NCI-H345 treated with DMSO at 0.1 percent for 48 hours (cell line): ENCODE measurements around the gene ALPP.
"Not testable (repeated sequence)": the region's sequence is repeated elsewhere in the genome, so short reads cannot be mapped to it uniquely, and the experiment has no call there.

Source experiments
- DNase-seq: peaks from one replicate; lab custom pipeline; 2025; ENCODE audit not compliant: unreplicated experiment; lab: John Stamatoyannopoulos, UW

Gene ALPP

GRCh38 chr2:232419245-232420072, 40.9 kb downstream of the ALPP start:
- no peak for DNase-seq

GRCh38 chr2:232420073-232420454, 41.5 kb downstream of the ALPP start:
- no peak for DNase-seq

- peak; percentile 47 for DNase-seq
Observed at GRCh38 chr2:232420463-232421188, 42.1 kb downstream of the ALPP start.

- DNase-seq: no peak
Observed at GRCh38 chr2:232421189-232421785, 42.7 kb downstream of the ALPP start.

GRCh38 chr2:232422051-232422450, 43.5 kb downstream of the ALPP start:
- no peak for DNase-seq

DNA sequence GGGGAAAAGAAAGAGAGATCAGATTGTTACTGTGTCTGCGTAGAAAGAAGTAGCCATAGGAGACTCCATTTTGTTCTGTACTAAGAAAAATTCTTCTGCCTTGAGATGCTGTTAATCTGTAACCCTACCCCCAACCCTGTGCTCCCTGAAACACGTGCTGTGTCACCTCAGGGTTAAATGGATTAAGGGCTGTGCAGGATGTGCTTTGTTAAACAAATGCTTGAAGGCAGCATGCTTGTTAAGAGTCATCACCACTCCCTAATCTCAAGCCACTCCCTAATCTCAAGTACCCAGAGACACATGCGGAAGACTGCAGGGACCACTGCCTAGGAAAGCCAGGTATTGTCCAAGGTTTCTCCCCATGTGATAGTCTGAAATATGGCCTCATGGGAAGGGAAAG, 44.4 kb downstream of the ALPP start:
- not testable (repeated sequence) for DNase-seq

- not testable (repeated sequence) for DNase-seq
Observed at GRCh38 chr2:232423407-232423806, 44.9 kb downstream of the ALPP start.

- DNase-seq: no peak
Observed at GRCh38 chr2:232431705-232432590, 53.4 kb downstream of the ALPP start.
